OCI-LY7 (cell line): ENCODE data around the gene KCNQ1.

Experiments
- CTCF ChIP-seq: fragments of 200-600 bp; sonication (generic); conservative IDR thresholded peaks from 2 replicates; pipeline ENCODE4 v1.5.1; 2014; ENCODE audit warnings: mild to moderate bottlenecking, antibody characterized with exemption, low read length, moderate library complexity, mixed read lengths
- EZH2phosphoT487 ChIP-seq: fragments of 200-600 bp; sonication (generic); IDR thresholded peaks from 2 replicates; pipeline ENCODE4 v1.6.1; 2018; ENCODE audit warnings: low read depth, borderline replicate concordance, mild to moderate bottlenecking, mixed run types, antibody characterized with exemption, low read length, moderate library complexity, mixed read lengths

DNA sequence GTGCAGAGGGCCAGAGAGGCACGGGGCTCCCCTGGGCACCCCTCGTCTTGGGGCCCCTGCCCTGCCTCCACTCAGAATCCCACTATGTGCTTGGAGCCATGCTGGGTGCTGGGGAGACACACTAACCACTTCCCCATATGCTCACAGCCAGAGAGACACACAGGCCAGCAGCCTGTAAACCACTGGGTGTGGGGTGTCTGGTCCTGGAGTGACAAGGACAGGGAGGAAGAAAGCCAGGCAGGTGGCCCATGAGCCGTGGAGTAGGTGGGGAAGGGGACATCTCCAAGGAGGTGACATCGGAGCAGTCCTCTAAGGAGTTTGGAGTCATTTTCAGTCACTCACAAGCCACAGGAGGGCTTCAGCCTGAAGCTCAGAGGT is 381.9 kb downstream of the KCNQ1 start:
- no peak for TF ChIP-seq CTCF
- no peak for TF ChIP-seq EZH2phosphoT487
